LNCaP clone FGC (cell line): ENCODE data around the gene SLITRK3.
"Not testable (repeated sequence)": the region's sequence is repeated elsewhere in the genome, so short reads cannot be mapped to it uniquely, and the experiment has no call there.

Source experiments
- DNase-seq: peaks from one replicate; pipeline ENCODE4 v3.0.0-alpha.2; 2011; ENCODE audit warnings: low read depth
- H3K4me3 ChIP-seq: 2 replicates; pipeline ENCODE4 v1.5.1; 2011; ENCODE audit warnings: mild to moderate bottlenecking, low read depth, low read length, control low read depth
- TF ChIP-seq, protein P1 (sequence below): IDR thresholded peaks from 2 replicates; pipeline ENCODE4 v1.5.1; 2012; ENCODE audit warnings: mild to moderate bottlenecking; ENCODE audit not compliant: control insufficient read depth, insufficient read depth; ENCODE audit errors: extremely low read depth

SLITRK3 gene

DNA sequence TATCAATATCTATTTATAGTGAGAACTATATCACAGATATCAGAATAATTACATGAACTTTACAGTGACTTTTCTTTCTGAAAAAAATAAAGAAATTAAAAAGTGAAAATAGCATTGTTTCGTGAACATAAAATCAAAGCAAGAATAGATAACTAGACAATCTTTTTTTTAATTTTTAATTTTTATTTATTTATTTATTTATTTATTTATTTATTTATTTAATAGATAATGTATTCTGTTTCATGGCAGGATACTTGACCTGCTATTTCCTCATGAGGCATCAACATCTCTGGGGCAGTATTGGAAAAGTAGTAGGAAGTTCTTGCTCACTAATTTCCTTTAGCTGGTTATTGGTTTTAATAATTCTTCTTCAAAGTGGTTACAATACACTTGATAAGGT is 33.3 kb downstream of the SLITRK3 start:
- TF ChIP-seq, protein P1, sequence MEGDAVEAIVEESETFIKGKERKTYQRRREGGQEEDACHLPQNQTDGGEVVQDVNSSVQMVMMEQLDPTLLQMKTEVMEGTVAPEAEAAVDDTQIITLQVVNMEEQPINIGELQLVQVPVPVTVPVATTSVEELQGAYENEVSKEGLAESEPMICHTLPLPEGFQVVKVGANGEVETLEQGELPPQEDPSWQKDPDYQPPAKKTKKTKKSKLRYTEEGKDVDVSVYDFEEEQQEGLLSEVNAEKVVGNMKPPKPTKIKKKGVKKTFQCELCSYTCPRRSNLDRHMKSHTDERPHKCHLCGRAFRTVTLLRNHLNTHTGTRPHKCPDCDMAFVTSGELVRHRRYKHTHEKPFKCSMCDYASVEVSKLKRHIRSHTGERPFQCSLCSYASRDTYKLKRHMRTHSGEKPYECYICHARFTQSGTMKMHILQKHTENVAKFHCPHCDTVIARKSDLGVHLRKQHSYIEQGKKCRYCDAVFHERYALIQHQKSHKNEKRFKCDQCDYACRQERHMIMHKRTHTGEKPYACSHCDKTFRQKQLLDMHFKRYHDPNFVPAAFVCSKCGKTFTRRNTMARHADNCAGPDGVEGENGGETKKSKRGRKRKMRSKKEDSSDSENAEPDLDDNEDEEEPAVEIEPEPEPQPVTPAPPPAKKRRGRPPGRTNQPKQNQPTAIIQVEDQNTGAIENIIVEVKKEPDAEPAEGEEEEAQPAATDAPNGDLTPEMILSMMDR, result no peak
- no peak for DNase-seq

GRCh38 chr3:165159760-165160421 is 36.3 kb downstream of the SLITRK3 start:
- TF ChIP-seq, protein P1, result no peak
- H3K4me3 ChIP-seq, result no peak overlapping the region

More for the DNA sequence above, 33.3 kb downstream of the SLITRK3 start:
- no peak overlapping the region for H3K4me3 ChIP-seq

GRCh38 chr3:165158011-165158410 is 38.2 kb downstream of the SLITRK3 start:
- TF ChIP-seq, protein P1, result no peak
- no peak for DNase-seq
- no peak overlapping the region for H3K4me3 ChIP-seq

More at GRCh38 chr3:165159760-165160421, 36.3 kb downstream of the SLITRK3 start:
- no peak for DNase-seq

DNA sequence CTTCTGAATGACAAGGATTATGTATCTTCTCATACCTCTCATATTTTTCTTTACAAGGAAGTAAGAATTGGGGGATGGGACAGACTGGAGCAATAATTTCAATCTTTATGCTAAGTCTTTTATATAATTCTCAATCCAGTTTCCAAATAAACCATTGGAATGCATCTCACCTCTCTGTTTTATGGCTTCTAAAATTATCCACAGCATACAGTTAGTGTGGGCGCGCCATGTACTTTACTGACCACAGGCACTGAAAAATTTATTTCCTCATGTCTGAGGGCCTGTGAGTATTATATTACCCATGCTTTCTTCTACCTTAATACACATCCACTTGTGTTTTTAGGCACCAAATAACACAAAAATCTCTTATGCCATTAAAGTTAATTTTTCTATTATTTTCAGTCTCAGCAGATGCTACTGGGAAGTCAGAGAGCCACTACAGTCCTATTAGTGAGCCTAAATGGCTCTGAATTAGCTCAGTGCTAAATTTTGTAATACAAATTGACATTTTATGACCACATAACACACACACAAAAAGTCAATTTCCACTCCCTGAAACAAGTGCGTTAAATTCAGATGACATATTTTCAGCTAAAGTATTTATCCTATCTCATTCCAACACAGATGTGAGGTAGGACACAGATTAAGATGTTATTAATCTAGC is 39.3 kb downstream of the SLITRK3 start:
- TF ChIP-seq, protein P1, result no peak
- no peak for DNase-seq
- no peak overlapping the region for H3K4me3 ChIP-seq

DNA sequence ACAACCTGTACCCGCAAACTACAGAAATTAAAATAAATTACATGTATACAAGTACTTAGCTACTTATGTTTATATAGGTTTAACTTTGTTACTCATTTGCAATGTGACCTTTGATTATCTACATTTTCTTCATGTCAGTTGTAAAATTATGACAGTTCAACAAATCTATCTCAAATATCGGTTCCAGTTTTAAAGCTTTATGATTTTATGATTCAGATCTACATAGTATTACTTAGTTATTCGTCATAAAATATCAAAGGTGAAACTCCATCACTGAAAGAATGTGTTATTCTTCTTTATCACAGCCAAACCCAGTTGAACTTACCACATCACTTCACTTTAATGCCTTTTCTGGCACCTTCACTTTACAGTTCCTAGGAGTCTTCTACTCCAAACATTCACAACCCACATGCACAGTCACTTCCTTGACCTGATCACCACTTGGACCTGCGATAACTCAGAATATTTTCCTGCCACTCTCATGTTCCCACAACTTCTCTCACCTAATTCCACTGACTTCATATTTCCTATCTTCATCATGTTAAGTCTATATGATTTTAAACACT is 47.2 kb downstream of the SLITRK3 start:
- no peak for DNase-seq
- H3K4me3 ChIP-seq, result no peak overlapping the region
- TF ChIP-seq, protein P1, result no peak

DNA sequence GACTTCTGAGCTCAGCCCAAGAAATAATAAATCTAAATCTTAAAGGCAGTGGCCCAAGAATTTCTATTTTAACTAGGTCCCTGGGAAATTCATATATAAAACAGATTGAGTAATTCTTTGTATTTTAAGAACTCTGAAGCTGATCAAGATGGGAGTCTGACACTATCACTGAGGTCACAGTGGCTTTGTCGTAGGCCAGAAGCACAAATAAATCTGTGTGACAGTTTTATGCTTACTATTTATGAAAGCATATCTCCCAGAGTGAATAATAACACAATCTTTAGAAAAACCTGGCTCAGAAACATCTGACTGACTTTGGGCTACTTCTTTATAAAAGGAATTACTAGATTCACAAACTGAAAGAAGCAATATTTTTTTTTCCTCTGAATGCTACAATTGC is 51.9 kb downstream of the SLITRK3 start:
- TF ChIP-seq, protein P1, result no peak
- H3K4me3 ChIP-seq, result no peak overlapping the region
- no peak for DNase-seq

GRCh38 chr3:165139918-165140317 is 56.3 kb downstream of the SLITRK3 start:
- H3K4me3 ChIP-seq, DNase-seq: not testable (repeated sequence)
